Measurements from ENCODE around the gene PLCL1.

Gene PLCL1

GRCh38 chr2:197804049-197804757 is at the start of gene PLCL1:
Gene PLCL1 (plus strand): TSS chr2:197804593.
- peak; percentile 77 for DNase-seq (ENCODE audit: low read depth)

- DNase-seq (ENCODE audit: low read depth) = no peak
Observed at GRCh38 chr2:197759013-197759412, 45.4 kb upstream of the PLCL1 start.

GRCh38 chr2:197759625-197760292 is 44.6 kb upstream of the PLCL1 start:
- DNase-seq (ENCODE audit: low read depth) = no peak

DNA sequence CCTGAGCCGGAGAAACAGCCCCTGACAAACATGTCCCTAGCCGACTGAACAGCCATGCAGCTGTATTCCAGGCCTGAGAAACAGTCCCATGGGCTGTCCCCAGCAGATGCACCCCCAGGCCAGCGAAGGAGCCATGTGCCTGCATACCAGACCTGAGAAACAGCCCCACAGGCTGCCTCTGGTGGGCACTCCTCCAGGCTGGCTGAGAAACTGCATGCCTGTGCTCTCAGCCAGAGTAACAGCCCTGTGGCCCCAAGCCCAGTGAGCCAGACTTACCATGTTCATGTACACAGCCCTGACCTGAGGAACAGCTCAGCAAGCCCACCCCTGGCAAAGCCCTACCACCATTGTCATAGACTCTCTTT is 44.1 kb upstream of the PLCL1 start:
- no peak for DNase-seq (ENCODE audit: low read depth)

GRCh38 chr2:197777823-197778407 is 26.5 kb upstream of the PLCL1 start:
- DNase-seq (ENCODE audit: low read depth) = no peak

DNA sequence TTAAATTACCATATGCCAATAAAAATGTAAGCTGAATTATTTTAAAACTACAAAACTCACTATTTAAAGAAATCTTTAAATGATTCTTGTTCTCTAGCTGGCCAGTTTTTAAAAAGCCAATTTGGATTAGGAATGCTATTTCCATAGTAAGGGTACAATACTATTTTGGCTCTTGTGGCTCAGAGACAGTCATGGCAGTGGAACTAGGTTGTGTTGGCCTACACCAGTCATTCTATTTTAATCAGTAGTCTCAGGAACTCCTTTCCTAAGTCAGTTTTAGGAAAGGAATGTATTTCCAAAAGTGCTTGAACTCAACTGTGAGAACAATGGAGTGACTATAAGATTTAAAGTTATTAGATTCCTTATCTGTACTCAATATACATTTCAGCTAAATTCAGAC is 25.1 kb upstream of the PLCL1 start:
- no peak for DNase-seq (ENCODE audit: low read depth)

DNA sequence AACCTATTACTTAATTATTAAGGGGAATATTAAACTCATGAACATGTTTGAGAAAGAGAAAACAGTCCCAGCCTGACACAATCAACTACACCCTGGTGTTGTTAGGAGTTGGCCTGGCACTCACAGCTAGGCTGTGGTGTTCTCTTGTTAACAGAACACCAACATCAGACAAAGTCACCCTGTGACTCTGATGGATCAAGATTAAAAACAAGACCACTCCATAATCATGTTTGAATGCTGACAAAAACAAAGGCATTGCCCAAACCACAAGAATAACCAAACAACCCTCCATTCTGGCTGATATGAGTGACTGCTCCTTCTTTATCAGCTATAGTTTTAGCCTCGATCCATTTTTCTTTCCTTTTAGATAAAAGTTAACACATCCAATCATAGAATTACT is 22.3 kb upstream of the PLCL1 start:
- no peak for DNase-seq (ENCODE audit: low read depth)

GRCh38 chr2:197784956-197785941 is 19.1 kb upstream of the PLCL1 start, which contains the start of gene BOLL:
Gene BOLL (minus strand): TSS chr2:197785319. CDS start chr2:197781850, 3,469 bp downstream.
- no peak for DNase-seq (ENCODE audit: low read depth)

DNA sequence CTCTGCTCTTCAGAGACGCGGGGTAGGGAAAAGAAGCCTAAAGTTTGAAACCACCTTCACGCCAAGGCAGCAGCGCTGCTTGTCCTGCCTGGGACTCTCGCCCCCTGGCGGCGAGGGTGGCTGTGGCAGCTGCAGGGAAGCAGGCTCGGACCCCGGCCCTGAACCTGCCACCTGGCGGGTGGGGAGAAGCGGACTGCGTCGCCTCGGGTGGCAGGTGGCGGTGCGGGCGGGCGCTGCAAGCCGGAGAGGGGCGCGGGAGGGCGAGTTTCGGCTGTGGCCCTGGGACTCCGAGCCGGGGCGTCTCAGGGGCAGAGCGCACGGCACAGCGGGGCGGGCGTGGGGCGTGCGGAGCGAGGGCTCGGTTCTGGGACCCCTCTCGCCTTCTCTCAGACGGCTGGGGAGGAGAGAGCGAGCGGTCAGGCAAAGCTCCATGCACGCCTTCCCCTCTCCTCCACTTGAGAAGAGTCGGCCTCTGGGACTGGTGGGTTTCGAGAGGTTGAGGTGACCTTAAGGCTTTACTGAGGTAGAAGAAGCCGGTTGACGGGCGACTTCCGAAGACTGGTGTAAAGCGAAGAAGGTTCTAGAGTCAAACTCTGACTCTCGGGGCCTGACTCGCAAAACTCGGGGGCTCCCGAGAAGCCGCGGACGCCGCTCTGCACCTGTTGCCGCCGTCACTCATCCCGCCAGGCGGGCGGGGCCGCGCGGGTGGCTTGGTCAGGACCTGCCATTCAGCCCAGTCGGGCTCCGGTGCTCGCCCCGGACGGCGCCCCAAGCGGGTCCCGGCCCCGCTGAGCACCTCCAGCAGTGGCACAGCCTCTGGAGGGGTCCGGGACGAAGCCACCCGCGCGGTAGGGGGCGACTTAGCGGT is 18.1 kb upstream of the PLCL1 start:
- DNase-seq (ENCODE audit: low read depth) = peak; percentile 11

DNA sequence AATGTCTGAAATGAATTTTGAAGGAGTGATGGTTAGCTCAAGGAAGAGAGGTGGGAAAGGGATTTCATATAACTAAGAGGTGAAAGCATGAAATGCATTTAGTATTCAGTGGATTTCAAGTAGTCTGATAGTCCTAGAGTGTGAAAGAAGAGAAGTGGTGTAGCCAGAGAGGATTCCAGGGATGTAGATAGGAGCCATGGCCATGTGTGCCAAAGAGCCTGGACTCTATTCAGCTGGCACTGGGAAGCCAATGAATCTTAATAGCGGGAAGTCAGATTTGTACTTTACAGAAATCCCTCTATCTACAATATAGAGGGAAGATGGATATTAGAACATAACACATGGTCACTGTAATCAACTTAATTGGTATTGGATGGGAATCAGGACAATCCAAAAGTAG is 10.9 kb upstream of the PLCL1 start:
- no peak for DNase-seq (ENCODE audit: low read depth)

GRCh38 chr2:197795277-197795676 is 9.1 kb upstream of the PLCL1 start:
- DNase-seq (ENCODE audit: low read depth) = no peak

DNA sequence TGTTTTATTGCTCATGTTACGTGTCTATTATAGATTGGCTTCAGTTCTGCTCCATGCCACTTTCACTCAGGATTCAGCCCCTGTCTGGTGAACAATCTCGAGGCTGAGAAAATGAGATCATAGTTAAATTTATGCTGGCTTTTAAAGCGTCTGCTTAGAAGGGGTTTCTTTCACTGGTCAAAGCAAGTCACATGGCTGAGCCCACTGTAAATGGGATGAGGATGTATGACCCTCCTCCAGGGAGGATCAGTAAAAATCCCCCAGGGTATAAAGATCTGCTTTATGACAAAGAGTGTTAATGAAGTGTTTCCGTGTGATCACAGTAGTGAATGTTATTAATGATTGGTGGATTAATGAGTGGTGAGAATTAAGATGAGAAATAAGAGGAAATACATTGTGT is 6.2 kb upstream of the PLCL1 start:
- no peak for DNase-seq (ENCODE audit: low read depth)

DNA sequence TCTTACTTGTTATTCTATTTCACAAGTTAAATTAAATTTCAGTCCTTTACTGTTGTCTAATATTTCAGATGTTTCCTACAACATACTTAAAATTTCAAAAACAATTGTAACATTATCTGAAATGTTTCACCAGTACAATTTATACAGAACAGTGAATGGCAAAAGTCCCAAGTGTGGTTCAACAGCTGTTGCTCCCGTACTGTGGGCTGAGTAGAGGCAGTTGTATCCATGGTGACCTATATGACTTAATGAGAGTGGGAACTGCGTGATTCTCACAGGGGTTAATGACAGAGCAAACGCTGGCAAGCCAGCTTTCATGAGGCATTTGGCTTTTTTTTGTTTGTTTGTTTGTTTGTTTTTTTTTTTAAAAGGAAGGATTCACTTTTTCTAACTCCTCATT is 5.3 kb upstream of the PLCL1 start:
- no peak for DNase-seq (ENCODE audit: low read depth)

DNA sequence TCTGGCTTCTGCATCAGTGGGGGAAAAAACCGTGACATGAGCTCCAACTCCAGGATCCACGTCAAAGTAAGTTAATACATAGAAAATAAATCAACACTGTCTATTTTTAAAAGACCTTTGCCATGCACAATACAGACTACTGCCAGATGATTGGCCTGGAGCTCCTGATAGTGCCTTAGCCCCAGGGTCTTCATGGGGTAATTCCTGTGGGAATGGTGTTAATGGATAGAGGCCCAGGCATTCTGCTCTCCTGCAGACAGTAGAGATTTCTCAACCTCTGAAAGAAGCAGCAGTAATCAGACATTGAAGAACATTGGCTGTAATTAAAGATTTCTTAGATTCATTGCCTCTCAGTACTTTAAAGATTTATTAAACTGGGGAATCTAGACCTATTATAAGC is 4.3 kb upstream of the PLCL1 start:
- DNase-seq (ENCODE audit: low read depth) = no peak

DNA sequence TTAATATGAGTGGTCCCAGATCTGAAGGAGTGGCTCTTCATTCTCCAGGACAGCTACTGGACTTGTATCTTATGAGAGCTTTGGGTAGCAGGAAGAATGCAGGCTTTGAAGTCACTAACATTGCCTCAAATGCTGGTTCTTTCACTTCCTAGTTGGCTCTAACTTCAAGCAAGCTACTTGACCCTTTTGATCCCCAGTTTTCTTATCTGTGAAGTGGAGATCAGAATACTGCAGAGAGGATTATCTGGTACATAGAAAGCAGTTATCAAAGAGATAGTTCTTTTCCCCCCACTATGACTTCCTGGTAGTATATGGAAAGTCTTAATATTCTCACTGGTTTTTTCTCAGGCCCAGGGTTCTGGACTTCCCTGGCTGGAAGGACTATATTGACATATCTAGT is 3.4 kb upstream of the PLCL1 start:
- no peak for DNase-seq (ENCODE audit: low read depth)

- DNase-seq (ENCODE audit: low read depth) = no peak
Observed at GRCh38 chr2:197803033-197803444, 1.4 kb upstream of the PLCL1 start.

DNA sequence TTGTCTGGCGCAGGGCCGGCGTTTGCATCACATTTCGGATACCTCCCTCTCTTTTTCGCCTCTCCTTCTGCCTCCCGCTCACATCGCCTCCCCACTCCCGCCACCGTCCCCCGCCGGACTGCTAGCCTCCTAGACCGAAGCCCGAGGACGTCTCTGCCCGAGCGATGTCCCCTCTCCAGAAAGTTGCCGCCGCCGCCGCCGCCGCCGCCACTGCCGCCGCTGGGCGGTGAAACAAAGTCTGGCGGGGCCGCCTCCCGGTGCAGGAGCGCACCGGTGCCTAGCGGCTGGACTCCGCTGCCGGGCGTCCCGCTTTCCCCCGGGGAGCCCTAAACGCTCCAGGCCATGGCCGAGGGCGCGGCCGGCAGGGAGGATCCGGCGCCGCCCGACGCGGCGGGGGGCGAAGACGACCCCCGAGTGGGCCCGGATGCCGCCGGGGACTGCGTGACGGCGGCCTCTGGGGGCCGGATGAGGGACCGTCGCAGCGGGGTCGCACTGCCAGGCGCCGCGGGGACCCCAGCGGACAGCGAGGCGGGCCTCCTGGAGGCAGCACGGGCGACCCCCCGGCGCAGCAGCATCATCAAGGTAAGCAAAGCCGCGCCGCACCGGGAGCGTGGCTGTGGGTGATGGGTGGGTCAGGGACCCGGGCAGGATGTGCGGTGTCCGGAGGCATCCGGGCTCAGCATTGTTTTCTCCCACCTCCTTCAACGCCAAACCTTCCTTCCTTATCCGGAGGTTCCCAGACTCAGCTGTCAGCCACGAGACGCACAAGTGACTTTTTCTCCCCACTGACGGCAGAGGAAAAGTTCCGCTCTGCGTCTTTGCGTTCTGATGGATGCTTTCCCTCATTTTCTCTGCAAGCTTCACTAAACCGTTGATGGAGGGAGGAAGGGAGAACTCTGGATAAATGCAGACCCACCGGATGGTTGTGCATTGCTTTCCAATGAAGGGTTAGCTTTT is 643 bp downstream of the PLCL1 start:
- peak; percentile 3 for DNase-seq (ENCODE audit: low read depth)

GRCh38 chr2:197805715-197806633 is 1.6 kb downstream of the PLCL1 start:
- no peak for DNase-seq (ENCODE audit: low read depth)

GRCh38 chr2:197809064-197809463 is 4.7 kb downstream of the PLCL1 start:
- DNase-seq (ENCODE audit: low read depth) = no peak

Measured in stimulated activated CD8-positive, alpha-beta memory T cell treated with anti-CD3 and anti-CD28 coated beads, Interleukin-12 subunit alpha, Interleukin-12 subunit beta, amount 100 ng/mL, for 4 hours (primary cell).